Measurements from ENCODE around the gene ARHGAP1.

ARHGAP1 gene

GRCh38 chr11:46640036-46640788 lies 60.2 kb downstream of the ARHGAP1 start:
- DNase-seq (ENCODE audit: low read depth, low spot score) = no peak

GRCh38 chr11:46639197-46639839 lies 61.1 kb downstream of the ARHGAP1 start:
- no peak for DNase-seq (ENCODE audit: low read depth, low spot score)

- no peak for DNase-seq (ENCODE audit: low read depth, low spot score)
Observed at GRCh38 chr11:46637546-46637945, 62.9 kb downstream of the ARHGAP1 start.

DNA sequence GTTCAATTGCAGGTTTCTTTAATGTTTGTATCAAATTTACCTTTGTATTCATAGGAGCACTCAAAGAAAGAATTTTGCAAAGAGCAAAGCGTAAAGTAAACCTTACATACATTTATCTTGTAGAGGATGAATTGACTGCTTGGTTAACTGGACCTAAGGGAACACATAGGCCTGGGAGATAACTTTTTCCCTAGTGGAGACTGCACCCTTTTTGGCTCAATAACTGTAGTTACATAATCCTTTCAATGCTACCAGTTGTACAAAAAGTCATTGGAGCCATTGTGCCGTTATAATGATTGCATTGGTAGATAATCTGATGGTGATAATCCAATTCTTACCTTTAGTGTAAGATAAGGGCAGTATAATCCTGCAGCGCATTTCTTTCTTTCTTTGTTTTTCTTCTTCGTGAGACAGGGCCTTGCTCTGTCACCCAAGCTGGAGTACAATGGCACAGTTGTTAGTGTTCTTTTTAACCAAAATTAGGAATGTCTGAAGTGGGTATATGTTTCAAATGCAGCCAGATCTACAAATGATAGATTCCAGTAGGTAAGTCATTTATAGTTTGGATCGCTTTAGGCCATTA lies 64.8 kb downstream of the ARHGAP1 start:
- no peak for DNase-seq (ENCODE audit: low read depth, low spot score)

DNA sequence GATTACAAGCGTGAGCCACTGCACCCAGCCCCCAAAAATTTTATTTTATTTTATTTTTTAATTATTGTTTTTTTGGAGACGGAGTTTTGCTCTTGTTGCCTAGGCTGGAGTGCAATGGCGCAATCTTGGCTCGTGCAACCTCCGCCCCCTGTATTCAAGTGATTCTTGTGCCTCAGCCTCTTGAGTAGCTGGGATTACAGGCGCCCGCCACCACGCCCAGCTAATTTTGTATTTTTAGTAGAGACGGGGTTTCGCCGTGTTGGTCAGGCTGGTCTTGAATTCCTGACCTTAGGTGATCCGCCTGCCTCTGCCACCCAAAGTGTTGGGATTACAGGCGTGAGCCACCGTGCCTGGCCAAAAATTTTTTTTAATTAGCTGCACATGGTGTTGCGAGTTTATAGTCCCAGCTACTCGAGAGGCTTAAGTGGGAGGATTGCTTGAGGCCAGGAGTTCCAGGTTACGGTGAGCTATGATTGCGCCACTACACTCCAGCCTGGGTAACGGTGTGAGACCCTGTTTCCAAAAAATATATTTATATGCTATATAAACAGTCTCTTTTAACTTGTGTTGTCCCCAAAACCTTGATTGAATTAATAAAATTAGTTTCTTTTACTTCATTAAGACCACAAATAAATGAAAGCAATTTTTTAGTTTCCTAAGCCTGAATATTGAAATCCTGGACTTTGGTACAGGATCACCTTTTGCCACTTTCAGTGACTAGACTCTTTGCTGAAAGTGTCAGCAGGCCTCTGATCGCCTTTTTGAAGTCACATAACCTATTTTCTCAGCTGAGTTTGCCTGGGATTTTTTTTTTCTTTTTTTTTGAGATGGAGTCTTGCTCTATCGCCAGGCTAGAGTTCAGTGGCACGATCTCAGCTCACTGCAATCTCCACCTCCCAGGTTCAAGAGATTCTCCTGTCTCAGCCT lies 66.9 kb downstream of the ARHGAP1 start:
- no peak for DNase-seq (ENCODE audit: low read depth, low spot score)

GRCh38 chr11:46632502-46632901 lies 67.9 kb downstream of the ARHGAP1 start:
- DNase-seq (ENCODE audit: low read depth, low spot score) = no peak

DNA sequence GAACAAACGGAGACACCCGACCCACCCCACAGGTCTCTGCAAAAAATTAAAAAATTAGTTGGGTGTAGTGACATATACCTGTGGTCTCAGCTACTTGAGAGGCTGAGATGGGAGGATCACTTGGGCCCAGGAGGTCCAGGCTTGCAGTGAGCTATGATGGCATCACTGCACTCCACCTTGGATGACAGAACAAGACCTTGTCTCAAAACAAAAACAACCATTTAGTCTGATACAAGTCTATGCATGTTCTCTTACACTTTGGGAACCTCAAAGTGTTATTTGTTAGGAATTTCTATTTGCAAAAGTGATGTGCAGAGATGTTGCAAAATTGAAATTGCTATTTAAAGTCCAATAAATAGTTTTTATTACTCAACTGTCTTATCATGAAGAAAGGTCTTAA lies 68.7 kb downstream of the ARHGAP1 start:
- no peak for DNase-seq (ENCODE audit: low read depth, low spot score)

- no peak for DNase-seq (ENCODE audit: low read depth, low spot score)
Observed at GRCh38 chr11:46630237-46630636, 70.2 kb downstream of the ARHGAP1 start.

- no peak for DNase-seq (ENCODE audit: low read depth, low spot score)
Observed at GRCh38 chr11:46628961-46629360, 71.5 kb downstream of the ARHGAP1 start.
